Activated CD8-positive, alpha-beta T cell treated with anti-CD3 and anti-CD28 coated beads for 36 hours (primary cell): ENCODE data around the gene RIMBP3C. TPM values are rescaled to one million over a fixed set of nuclear protein-coding genes. Genes with fewer than 3 reads are reported as not detected.

ENCODE experiments used
- ATAC-seq: fragments of 200-7000 bp; cut with Tn5 transposase; one replicate; pipeline ENCODE4 v1.10.0; 2021; ENCODE audit warnings: mild to moderate bottlenecking, moderate library complexity
- CTCF ChIA-PET: fragments of 350-600 bp; sonication (Branson Sonifier 250); formaldehyde crosslinking; loops from one replicate; lab custom pipeline; 2021; ENCODE audit warnings: antibody characterized with exemption; lab: Charles Lee
- POLR2A ChIA-PET: fragments of 350-600 bp; sonication (Branson Sonifier 250); formaldehyde crosslinking; loops from one replicate; lab custom pipeline; 2021; ENCODE audit warnings: antibody characterized with exemption; lab: Charles Lee
- DNase-seq: peaks from one replicate; pipeline ENCODE4 v3.0.0-alpha.2; 2020
- H3K27ac Mint-ChIP-seq: one replicate; pipeline ENCODE4 v1.8.0; 2021; ENCODE audit warnings: mild to moderate bottlenecking, mixed read lengths
- H3K27me3 Mint-ChIP-seq: one replicate; pipeline ENCODE4 v1.8.0; 2021; ENCODE audit warnings: mixed read lengths
- H3K36me3 Mint-ChIP-seq: one replicate; pipeline ENCODE4 v1.8.0; 2021; ENCODE audit warnings: low read depth, mixed read lengths
- H3K4me1 Mint-ChIP-seq: one replicate; pipeline ENCODE4 v1.8.0; 2021; ENCODE audit warnings: low read depth, mixed read lengths
- H3K4me3 Mint-ChIP-seq: one replicate; pipeline ENCODE4 v1.8.0; 2021; ENCODE audit warnings: mild to moderate bottlenecking, moderate library complexity, mixed read lengths
- H3K9me3 Mint-ChIP-seq: one replicate; pipeline ENCODE4 v1.8.0; 2021; ENCODE audit warnings: mixed read lengths
- intact Hi-C: fragments of 100-400 bp; cut with micrococcal nuclease; formaldehyde crosslinking; loops from one replicate; pipeline ENCODE4 v1.10.0; 2022
- total RNA-seq, 2 experiments: library from RNA; stranded (reverse); gene quantifications; one replicate each; pipeline ENCODE4 v1.2.3, GENCODE V29; 2021
- TF ChIP-seq, protein P1 (sequence below): fragments of 200-600 bp; IDR thresholded peaks from one replicate; pipeline ENCODE4 v1.8.0; 2022; ENCODE audit warnings: antibody characterized with exemption, mild to moderate bottlenecking

RIMBP3C gene
- total RNA-seq, 2 experiments from 2014 or later = 0.20 TPM; not detected in 1

DNA sequence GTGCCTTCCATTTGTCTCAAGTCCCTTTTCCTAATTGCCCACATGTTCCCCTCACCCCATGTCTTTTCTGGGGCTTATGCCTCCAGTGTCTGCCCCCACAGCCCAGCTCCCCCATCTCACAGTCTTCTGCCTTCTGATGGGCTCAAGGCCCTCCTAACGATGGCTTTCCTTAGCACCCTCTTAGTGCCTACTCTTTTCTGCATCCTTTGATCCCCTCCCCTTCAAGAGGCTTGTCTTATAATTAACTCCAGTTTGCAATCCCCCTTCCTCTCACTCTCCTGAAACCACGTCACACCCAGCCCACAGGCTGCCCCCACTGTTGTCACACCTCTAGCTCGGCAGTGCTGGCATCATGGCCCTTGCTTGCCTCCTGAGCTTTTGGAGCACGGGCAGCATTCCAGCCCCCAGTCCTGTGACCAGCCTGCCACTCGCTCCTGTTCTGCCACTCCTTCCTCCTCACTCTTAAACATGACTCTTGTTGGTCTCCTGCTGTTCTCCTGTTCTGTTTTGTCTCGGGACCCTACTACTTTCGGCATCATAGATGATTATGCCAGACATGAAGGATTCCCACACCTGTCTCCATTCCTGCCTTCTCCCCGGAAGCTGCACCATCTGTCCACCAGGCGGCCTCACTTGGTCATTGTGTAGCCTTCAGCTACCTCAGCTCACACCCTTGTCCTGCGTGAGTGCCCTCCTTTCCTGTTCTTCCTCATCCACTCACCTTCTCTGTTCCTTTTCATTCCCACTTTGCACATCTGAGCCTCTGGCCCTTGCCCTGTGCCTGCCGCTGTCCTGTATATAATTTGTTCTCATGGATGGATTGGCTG lies 42.4 kb upstream of the RIMBP3C start:
- no peaks in the 10 kb centered on the region for H3K27me3 Mint-ChIP-seq
- no peak for DNase-seq
- ATAC-seq = no peak
- TF ChIP-seq, protein P1, sequence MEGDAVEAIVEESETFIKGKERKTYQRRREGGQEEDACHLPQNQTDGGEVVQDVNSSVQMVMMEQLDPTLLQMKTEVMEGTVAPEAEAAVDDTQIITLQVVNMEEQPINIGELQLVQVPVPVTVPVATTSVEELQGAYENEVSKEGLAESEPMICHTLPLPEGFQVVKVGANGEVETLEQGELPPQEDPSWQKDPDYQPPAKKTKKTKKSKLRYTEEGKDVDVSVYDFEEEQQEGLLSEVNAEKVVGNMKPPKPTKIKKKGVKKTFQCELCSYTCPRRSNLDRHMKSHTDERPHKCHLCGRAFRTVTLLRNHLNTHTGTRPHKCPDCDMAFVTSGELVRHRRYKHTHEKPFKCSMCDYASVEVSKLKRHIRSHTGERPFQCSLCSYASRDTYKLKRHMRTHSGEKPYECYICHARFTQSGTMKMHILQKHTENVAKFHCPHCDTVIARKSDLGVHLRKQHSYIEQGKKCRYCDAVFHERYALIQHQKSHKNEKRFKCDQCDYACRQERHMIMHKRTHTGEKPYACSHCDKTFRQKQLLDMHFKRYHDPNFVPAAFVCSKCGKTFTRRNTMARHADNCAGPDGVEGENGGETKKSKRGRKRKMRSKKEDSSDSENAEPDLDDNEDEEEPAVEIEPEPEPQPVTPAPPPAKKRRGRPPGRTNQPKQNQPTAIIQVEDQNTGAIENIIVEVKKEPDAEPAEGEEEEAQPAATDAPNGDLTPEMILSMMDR = no peak
- H3K4me3 Mint-ChIP-seq = no peak overlapping the region
- intact Hi-C loops = no loop called here
- H3K36me3 Mint-ChIP-seq = peaks cover 49% of the 10 kb centered on the region
- CTCF ChIA-PET = interaction anchor here (1.3 to 1.8 kb wide), 2 partner anchors 50 to 53 kb away, joined by 4 read pairs; no protein-coding TSS in a partner anchor
- no peaks in the 10 kb centered on the region for H3K9me3 Mint-ChIP-seq
- H3K27ac Mint-ChIP-seq = no peak overlapping the region
- peaks cover 46% of the 10 kb centered on the region for H3K4me1 Mint-ChIP-seq
- POLR2A ChIA-PET = interaction anchor here (1.1 to 1.3 kb wide), 2 partner anchors 13 to 34 kb away, joined by 3 to 4 read pairs; no protein-coding TSS in a partner anchor

DNA sequence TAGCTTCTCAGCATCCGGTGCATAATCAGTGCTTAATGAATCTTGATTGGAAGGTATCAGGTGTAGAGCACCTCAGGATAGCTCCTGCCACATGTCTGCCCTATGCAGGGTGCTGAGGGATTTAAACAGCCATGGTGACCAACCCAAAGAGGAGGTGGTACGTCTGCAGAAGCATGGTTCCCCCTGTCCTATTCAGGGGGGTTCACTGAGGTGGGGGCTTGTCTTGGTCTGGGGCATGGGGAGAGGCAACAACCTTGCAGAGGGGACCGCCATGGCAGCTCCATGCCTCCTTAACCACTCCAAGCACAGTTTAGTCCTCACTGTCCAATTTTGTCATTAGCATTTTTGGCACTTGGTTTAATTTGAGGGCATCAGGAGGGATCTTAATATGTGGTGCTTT lies 41.2 kb upstream of the RIMBP3C start:
- Mint-ChIP-seq H3K4me3 (no peak overlapping the region), H3K9me3 (no peaks in the 10 kb centered on the region), H3K27me3 (no peaks in the 10 kb centered on the region), H3K27ac (no peak overlapping the region), H3K36me3 (peaks cover 47% of the 10 kb centered on the region), H3K4me1 (peaks cover 50% of the 10 kb centered on the region)
- intact Hi-C loops = no loop called here
- ChIA-PET POLR2A (interaction anchor here (1.1 to 1.3 kb wide), 4 partner anchors 10 to 50 kb away, joined by 3 to 4 read pairs (median 3); partner anchors contain the start of gene SDF2L1), CTCF (interaction anchor here (1.0 kb wide), 1 partner anchor 37 kb away, joined by 3 read pairs; no protein-coding TSS in a partner anchor)
- ATAC-seq = no peak
- TF ChIP-seq, protein P1 = no peak
- DNase-seq = no peak

DNA sequence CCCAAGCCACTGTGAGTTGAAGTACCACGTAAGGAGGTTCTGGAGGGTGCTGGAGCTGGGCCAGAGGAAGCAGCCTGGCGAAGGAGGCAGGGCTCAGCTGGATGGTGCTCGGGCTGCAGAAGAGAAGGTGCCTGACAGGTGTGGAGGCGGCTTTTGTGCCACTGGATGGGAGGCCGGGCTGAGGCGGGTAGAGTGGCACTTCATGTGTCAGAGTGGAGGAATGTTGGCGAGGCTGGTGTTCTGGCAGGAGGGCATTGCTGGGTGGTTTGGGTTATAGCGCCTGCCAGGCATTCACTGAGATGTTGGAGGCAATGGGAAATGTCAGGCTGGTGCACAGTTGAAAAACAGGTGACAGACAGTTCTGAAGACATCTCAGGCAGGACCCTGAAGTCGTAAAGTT lies 40.4 kb upstream of the RIMBP3C start:
- ChIA-PET CTCF (no interaction called here), POLR2A (interaction anchor here (0.6 to 1.2 kb wide), 3 partner anchors 28 to 51 kb away, joined by 3 read pairs; partner anchors contain the start of genes SDF2L1 and YDJC)
- Mint-ChIP-seq H3K36me3 (peaks cover 45% of the 10 kb centered on the region), H3K9me3 (no peaks in the 10 kb centered on the region), H3K27me3 (no peaks in the 10 kb centered on the region), H3K4me3 (no peak overlapping the region), H3K27ac (peak overlapping the region; percentile 58), H3K4me1 (peaks cover 53% of the 10 kb centered on the region)
- TF ChIP-seq, protein P1 = no peak
- intact Hi-C loops = no loop called here
- DNase-seq (no peak), ATAC-seq (no peak)

DNA sequence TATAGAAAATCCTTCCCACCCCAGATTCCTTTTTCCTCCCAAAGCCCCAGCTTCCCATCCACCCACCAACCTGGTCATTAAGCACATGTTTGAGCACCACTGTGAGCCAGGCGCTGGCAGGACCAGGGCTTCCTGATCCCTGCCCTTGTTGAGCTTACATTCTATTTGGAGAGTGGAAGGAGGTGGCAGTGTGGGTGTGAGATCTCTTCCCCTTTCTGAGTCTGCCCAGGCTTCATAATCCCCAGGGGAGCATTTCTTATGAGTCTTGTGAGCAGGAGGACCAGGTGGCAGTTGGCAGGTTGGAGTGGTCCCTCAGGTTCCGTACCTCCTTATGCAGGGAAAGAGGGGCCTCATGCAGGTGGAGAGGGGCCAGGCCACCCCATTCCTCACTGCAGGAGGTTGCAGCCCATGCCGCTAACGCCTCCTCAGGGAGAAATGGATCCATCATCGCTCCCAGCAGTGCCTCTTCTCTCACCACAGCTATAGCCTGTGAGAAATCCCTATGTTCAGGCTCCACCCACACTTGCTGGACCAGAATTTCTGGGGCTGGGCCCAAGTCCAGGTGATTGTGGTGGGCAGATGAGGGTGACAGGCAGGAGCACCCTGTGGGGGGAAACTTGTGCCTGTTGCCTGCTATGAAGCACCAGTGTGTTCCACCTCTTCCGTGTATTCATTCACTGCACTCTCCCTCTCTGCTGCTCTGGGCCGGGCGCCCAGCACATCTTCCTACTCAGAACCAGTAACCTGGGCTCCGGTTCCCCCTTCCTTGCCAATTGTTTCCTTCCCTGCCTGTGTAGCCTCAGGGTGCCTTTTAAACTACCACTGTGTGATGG lies 39.8 kb upstream of the RIMBP3C start:
- DNase-seq (no peak), ATAC-seq (no peak)
- H3K36me3 Mint-ChIP-seq = peaks cover 42% of the 10 kb centered on the region
- ChIA-PET CTCF (no interaction called here), POLR2A (interaction anchor here (1.2 kb wide), 1 partner anchor 39 kb away, joined by 3 read pairs; the partner anchor contains the start of gene YDJC)
- H3K27ac Mint-ChIP-seq = peak overlapping the region; percentile 58
- H3K9me3 Mint-ChIP-seq = no peaks in the 10 kb centered on the region
- H3K27me3 Mint-ChIP-seq = no peaks in the 10 kb centered on the region
- intact Hi-C loops = no loop called here
- no peak overlapping the region for H3K4me3 Mint-ChIP-seq
- TF ChIP-seq, protein P1 = no peak
- peaks cover 52% of the 10 kb centered on the region for H3K4me1 Mint-ChIP-seq
